Measurements from ENCODE around the gene TXNDC5.
A peak's percentile ranks its signal among the peaks of the same experiment; 100 is the strongest.

- TF ChIP-seq CTCF (IDR thresholded peaks at IDR 0.05) (no peak), POLR2A (IDR thresholded peaks at IDR 0.05) (no peak), POLR2AphosphoS5 (IDR thresholded peaks at IDR 0.05) (peak in 2 of 3 donors; percentile 33 to 45), EP300 (IDR thresholded peaks at IDR 0.05; ENCODE audit: low read depth) (no peak)
Observed at GRCh38 chr6:7910654-7911344, at the start of gene TXNDC5.

Measured in transverse colon (tissue), 4 donors.